ENCODE data around the gene PRKCD. TPM values are rescaled to one million over a fixed set of nuclear protein-coding genes. Genes with fewer than 3 reads are reported as not detected.

The PRKCD gene
- total RNA-seq, 2 experiments from 2014 or later: 18.1 to 20.1 TPM

DNA sequence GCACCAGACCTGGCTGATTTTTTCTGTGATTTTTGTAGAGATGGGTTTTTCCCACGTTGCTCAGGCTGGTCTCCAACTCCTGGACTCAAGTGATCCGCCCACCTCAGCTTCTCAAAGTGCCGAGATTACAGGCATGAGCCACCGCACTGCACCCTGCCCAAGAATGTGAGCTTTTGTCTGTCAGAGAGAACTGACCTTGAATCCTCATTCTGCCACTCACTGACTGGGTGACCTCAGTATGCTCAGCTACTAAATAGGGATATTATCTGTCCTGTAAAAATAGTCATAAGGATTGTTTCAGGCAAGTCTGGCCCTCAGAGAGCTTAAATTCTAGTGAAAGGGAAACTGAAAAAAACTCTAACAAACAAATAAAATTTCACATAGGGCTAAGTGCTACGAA is 28.7 kb upstream of the PRKCD start:
- peak overlapping the region; percentile 9 for H3K4me3 Mint-ChIP-seq
- Histone ChIP-seq H3K27me3 (ENCODE audit: control insufficient read depth in 1 of 2, insufficient read depth in 2 of 2, low read length in 2 of 2) (no peaks in the 10 kb centered on the region), H3K36me3 (ENCODE audit: insufficient read depth, low read length) (no peaks in the 10 kb centered on the region), H3K27ac (ENCODE audit: low read depth in 1 of 2, low read length in 2 of 2) (no peak overlapping the region), H3K9me3 (ENCODE audit: control insufficient read depth in 1 of 2, insufficient read depth in 1 of 2, low read length in 2 of 2) (no peaks in the 10 kb centered on the region), H3K4me1 (ENCODE audit: insufficient read depth, low read length) (peaks cover 31% of the 10 kb centered on the region), H3K4me3 (ENCODE audit: low read length) (no peak overlapping the region)
- ATAC-seq (ENCODE audit: poor library complexity) (no peak), DNase-seq (no peak)
- ChIA-PET POLR2A (interaction anchor here (0.8 kb wide), 1 partner anchor 28 kb away, joined by 3 read pairs; no protein-coding TSS in a partner anchor), CTCF (interaction anchor here (2.2 kb wide), 1 partner anchor 28 kb away, joined by 8 read pairs; the partner anchor contains the start of gene PRKCD)
- H3K27ac Mint-ChIP-seq: peak overlapping the region; percentile 98
- H3K4me1 Mint-ChIP-seq (ENCODE audit: low read depth): peaks cover 26% of the 10 kb centered on the region
- no peaks in the 10 kb centered on the region for H3K9me3 Mint-ChIP-seq
- peaks cover 14% of the 10 kb centered on the region for H3K36me3 Mint-ChIP-seq (ENCODE audit: low read depth)
- intact Hi-C loops (cut with DNase I, micrococcal nuclease): loop anchor here in 1 of 2 experiments (5.0 kb wide), 1 partner anchor 125 kb away; the partner anchor contains the start of gene TKT
- no peaks in the 10 kb centered on the region for H3K27me3 Mint-ChIP-seq
- TF ChIP-seq CTCF (IDR thresholded peaks at IDR 0.05): no peak

DNA sequence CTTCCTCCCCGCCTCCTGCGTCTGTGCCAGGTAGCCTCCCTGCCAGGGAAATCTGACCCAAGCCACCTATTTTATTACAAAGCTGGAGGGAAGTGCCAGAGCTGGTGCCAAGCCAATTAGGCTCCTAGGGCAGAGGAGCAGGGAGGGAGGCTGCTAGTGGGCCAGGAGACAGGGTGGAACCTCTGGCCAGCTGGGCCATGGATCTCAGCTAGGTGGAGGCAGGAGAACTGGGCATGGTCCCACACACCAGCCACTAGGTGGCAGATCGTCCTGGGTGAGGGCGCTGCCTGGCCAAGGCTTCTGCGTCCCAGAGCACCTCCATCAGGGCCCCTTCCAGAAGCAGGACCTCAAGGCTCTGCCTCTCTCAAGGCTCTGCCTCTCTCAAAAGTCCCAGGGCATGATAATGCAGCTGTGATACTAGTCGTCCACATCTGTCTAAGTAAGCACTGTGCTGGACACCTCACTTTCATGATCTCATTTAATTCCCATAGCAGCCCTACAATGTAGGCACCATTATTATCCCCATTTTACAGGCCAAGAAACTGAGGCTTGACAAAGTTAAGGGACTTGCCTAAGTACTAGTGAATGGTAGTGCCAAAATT is 26.3 kb upstream of the PRKCD start:
- Histone ChIP-seq H3K9me3 (ENCODE audit: control insufficient read depth in 1 of 2, insufficient read depth in 1 of 2, low read length in 2 of 2) (no peaks in the 10 kb centered on the region), H3K27me3 (ENCODE audit: control insufficient read depth in 1 of 2, insufficient read depth in 2 of 2, low read length in 2 of 2) (no peaks in the 10 kb centered on the region), H3K36me3 (ENCODE audit: insufficient read depth, low read length) (no peaks in the 10 kb centered on the region), H3K27ac (ENCODE audit: low read depth in 1 of 2, low read length in 2 of 2) (no peak overlapping the region), H3K4me3 (ENCODE audit: low read length) (no peak overlapping the region), H3K4me1 (ENCODE audit: insufficient read depth, low read length) (peaks cover 17% of the 10 kb centered on the region)
- no peak overlapping the region for H3K4me3 Mint-ChIP-seq
- intact Hi-C loops (cut with DNase I, micrococcal nuclease): loop anchor here in 1 of 2 experiments (1.0 to 5.0 kb wide), 2 partner anchors 62 to 123 kb away; partner anchors contain the start of gene TKT
- H3K27ac Mint-ChIP-seq: no peak overlapping the region
- peak; percentile 16 for ATAC-seq (ENCODE audit: poor library complexity)
- TF ChIP-seq CTCF (IDR thresholded peaks at IDR 0.05): peak; percentile 71
- no peaks in the 10 kb centered on the region for H3K27me3 Mint-ChIP-seq
- H3K4me1 Mint-ChIP-seq (ENCODE audit: low read depth): peaks cover 19% of the 10 kb centered on the region
- H3K36me3 Mint-ChIP-seq (ENCODE audit: low read depth): peaks cover 9% of the 10 kb centered on the region
- CTCF ChIA-PET: interaction anchor here (1.0 to 4.1 kb wide), 4 partner anchors 24 to 61 kb away, joined by 3 to 18 read pairs (median 8); partner anchors contain the start of gene PRKCD
- POLR2A ChIA-PET: interaction anchor here (0.6 to 2.5 kb wide), 4 partner anchors 8 to 452 kb away, joined by 3 to 9 read pairs (median 4); partner anchors contain the start of gene PRKCD
- no peaks in the 10 kb centered on the region for H3K9me3 Mint-ChIP-seq
- peak; percentile 26 to 80 (median 50) for DNase-seq

GRCh38 chr3:53137221-53137620 is 23.8 kb upstream of the PRKCD start:
- Histone ChIP-seq H3K36me3 (ENCODE audit: insufficient read depth, low read length) (no peaks in the 10 kb centered on the region), H3K4me1 (ENCODE audit: insufficient read depth, low read length) (peaks cover 4% of the 10 kb centered on the region), H3K27me3 (ENCODE audit: control insufficient read depth in 1 of 2, insufficient read depth in 2 of 2, low read length in 2 of 2) (no peaks in the 10 kb centered on the region), H3K4me3 (ENCODE audit: low read length) (no peak overlapping the region), H3K9me3 (ENCODE audit: control insufficient read depth in 1 of 2, insufficient read depth in 1 of 2, low read length in 2 of 2) (no peaks in the 10 kb centered on the region), H3K27ac (ENCODE audit: low read depth in 1 of 2, low read length in 2 of 2) (no peak overlapping the region)
- Mint-ChIP-seq H3K27ac (no peak overlapping the region), H3K27me3 (no peaks in the 10 kb centered on the region), H3K4me3 (no peak overlapping the region), H3K36me3 (ENCODE audit: low read depth) (no peaks in the 10 kb centered on the region), H3K9me3 (no peaks in the 10 kb centered on the region), H3K4me1 (ENCODE audit: low read depth) (no peaks in the 10 kb centered on the region)
- ATAC-seq (ENCODE audit: poor library complexity) (no peak), DNase-seq (no peak)
- CTCF ChIA-PET: interaction anchor here (1.0 to 4.1 kb wide), 2 partner anchors 27 to 59 kb away, joined by 3 to 18 read pairs; no protein-coding TSS in a partner anchor
- intact Hi-C loops (cut with DNase I, micrococcal nuclease): no loop called here
- no peak for TF ChIP-seq CTCF (IDR thresholded peaks at IDR 0.05)
- POLR2A ChIA-PET: no interaction called here

Measured in CD4-positive, alpha-beta T cell (primary cell).